Uterus (tissue), 4 donors: Measurements from ENCODE around the gene DTYMK. TPM values are rescaled to one million over a fixed set of nuclear protein-coding genes. Genes with fewer than 3 reads are reported as not detected.

Experiments used
- DNase-seq, 2 donors: peaks; one replicate each; pipeline ENCODE4 v3.0.0-alpha.2; 2019 to 2020
- H3K27ac ChIP-seq, 2 donors: fragments of 200-600 bp; sonication (generic); 1 replicate in 1 of 2; 2 replicates in 1 of 2; pipeline ENCODE4 v1.5.1; 2016 to 2018
- H3K27me3 ChIP-seq, 2 donors: fragments of 200-600 bp; sonication (generic); one replicate each; pipeline ENCODE4 v1.5.1; 2018 to 2019; ENCODE audit warnings: control low read depth in 1 of 2
- H3K36me3 ChIP-seq, 2 donors: fragments of 200-600 bp; sonication (generic); one replicate each; pipeline ENCODE4 v1.5.1; 2019; ENCODE audit warnings: control low read depth in 1 of 2
- H3K4me1 ChIP-seq, 2 donors: fragments of 200-600 bp; sonication (generic); one replicate each; pipeline ENCODE4 v1.5.1; 2018 to 2019; ENCODE audit warnings: control low read depth in 1 of 2
- H3K4me3 ChIP-seq, 2 donors: fragments of 200-600 bp; sonication (generic); 1 replicate in 1 of 2; 2 replicates in 1 of 2; pipeline ENCODE4 v1.5.1; 2018 to 2019; ENCODE audit warnings: mild to moderate bottlenecking in 1 of 2
- H3K9me3 ChIP-seq, 2 donors: fragments of 200-600 bp; sonication (generic); one replicate each; pipeline ENCODE4 v1.5.1; 2019; ENCODE audit warnings: control low read depth in 1 of 2
- CTCF ChIP-seq, 4 experiments: fragments of 200-600 bp in 2 of 4; fragments of 450-650 bp in 2 of 4; sonication (generic) in 2 of 4; IDR thresholded peaks; one replicate each; pipeline ENCODE4 v1.5.1; 2016 to 2019; ENCODE audit warnings: antibody characterized with exemption in 4 of 4, mild to moderate bottlenecking in 2 of 4, moderate library complexity in 1 of 4
- POLR2A ChIP-seq, 2 donors: fragments of 450-650 bp; IDR thresholded peaks; one replicate each; pipeline ENCODE4 v1.6.1; 2016; ENCODE audit warnings: antibody characterized with exemption in 2 of 2, mild to moderate bottlenecking in 1 of 2, moderate library complexity in 1 of 2
- intact Hi-C: fragments of 100-400 bp; cut with DNase I; formaldehyde crosslinking; loops from one replicate; pipeline ENCODE4 v1.15.1; 2023; ENCODE audit warnings: low total_unique reads
- total RNA-seq, 4 donors: library from RNA; depleted of rRNA in 3 of 4; stranded (reverse); fragments of >200 nt in 3 of 4; gene quantifications; one replicate each; pipeline versions ENCODE4 v1.1.0 to v1.2.4, GENCODE V29; 2014 to 2023
- donor health status: DM: yes; HTN: yes; CAD: no.

Gene DTYMK
- total RNA-seq, 4 donors from 2014 or later: 0.59 to 17.8 (median 8.4) TPM

GRCh38 chr2:241721852-241722251 is 35.2 kb upstream of the DTYMK start:
- Histone ChIP-seq H3K27me3 (no peaks in the 10 kb centered on the region), H3K4me1 (no peaks in the 10 kb centered on the region), H3K27ac (no peak overlapping the region), H3K4me3 (no peak overlapping the region), H3K36me3 (no peaks in the 10 kb centered on the region), H3K9me3 (no peaks in the 10 kb centered on the region)
- TF ChIP-seq CTCF (IDR thresholded peaks at IDR 0.05) (no peak), POLR2A (IDR thresholded peaks at IDR 0.05) (no peak)
- DNase-seq: no peak
- intact Hi-C loops: no loop called here

- no peak for DNase-seq
- H3K27ac ChIP-seq: no peak overlapping the region
- H3K9me3 ChIP-seq: no peaks in the 10 kb centered on the region
- no peaks in the 10 kb centered on the region for H3K27me3 ChIP-seq
- no peak overlapping the region for H3K4me3 ChIP-seq
- H3K36me3 ChIP-seq: no peaks in the 10 kb centered on the region
- TF ChIP-seq CTCF (IDR thresholded peaks at IDR 0.05): no peak
- no peak for TF ChIP-seq POLR2A (IDR thresholded peaks at IDR 0.05)
- H3K4me1 ChIP-seq: no peaks in the 10 kb centered on the region
- intact Hi-C loops: no loop called here
Observed at GRCh38 chr2:241720560-241720959, 33.9 kb upstream of the DTYMK start.

GRCh38 chr2:241720099-241720498 is 33.5 kb upstream of the DTYMK start:
- no peaks in the 10 kb centered on the region for H3K36me3 ChIP-seq

GRCh38 chr2:241719093-241719492 is 32.5 kb upstream of the DTYMK start:
- Histone ChIP-seq H3K9me3 (no peaks in the 10 kb centered on the region), H3K36me3 (no peaks in the 10 kb centered on the region), H3K27me3 (no peaks in the 10 kb centered on the region), H3K27ac (no peak overlapping the region), H3K4me1 (no peaks in the 10 kb centered on the region), H3K4me3 (no peak overlapping the region)
- intact Hi-C loops: no loop called here
- no peak for DNase-seq
- no peak for TF ChIP-seq CTCF (IDR thresholded peaks at IDR 0.05)
- no peak for TF ChIP-seq POLR2A (IDR thresholded peaks at IDR 0.05)

More at GRCh38 chr2:241720099-241720498, 33.5 kb upstream of the DTYMK start:
- Histone ChIP-seq H3K4me3 (no peak overlapping the region), H3K4me1 (no peaks in the 10 kb centered on the region), H3K27me3 (no peaks in the 10 kb centered on the region), H3K9me3 (no peaks in the 10 kb centered on the region), H3K27ac (no peak overlapping the region)
- TF ChIP-seq CTCF (IDR thresholded peaks at IDR 0.05) (no peak), POLR2A (IDR thresholded peaks at IDR 0.05) (no peak)
- DNase-seq: no peak
- intact Hi-C loops: no loop called here

GRCh38 chr2:241708879-241709278 is 22.3 kb upstream of the DTYMK start:
- TF ChIP-seq POLR2A (IDR thresholded peaks at IDR 0.05) (no peak), CTCF (IDR thresholded peaks at IDR 0.05) (no peak)
- Histone ChIP-seq H3K4me1 (no peaks in the 10 kb centered on the region), H3K27ac (no peak overlapping the region), H3K4me3 (no peak overlapping the region), H3K9me3 (no peaks in the 10 kb centered on the region), H3K27me3 (no peaks in the 10 kb centered on the region), H3K36me3 (no peaks in the 10 kb centered on the region)
- no peak for DNase-seq
- intact Hi-C loops: no loop called here
